Heart right ventricle (tissue), 12 donors: ENCODE results near the gene PPFIBP1. TPM values are rescaled to one million over a fixed set of nuclear protein-coding genes. Genes with fewer than 3 reads are reported as not detected.

Experiments used
- polyA plus RNA-seq, 2 donors: library from polyadenylated mRNA; stranded (reverse); fragments of 200-250 nt; gene quantifications; one replicate each; pipeline ENCODE4 v1.2.3, GENCODE V29; 2013
- total RNA-seq, 10 donors: library from RNA; stranded (reverse); fragmentation: NEBNext Ultra II Directional in 3 of 10; extraction: Animal tissue kit (Norgen Biotek cat#: 25700) in 3 of 10; gene quantifications; one replicate each; pipeline versions ENCODE4 v1.2.1 to v1.2.4, GENCODE V29; 2021 to 2023
- donor health status: ischemic (EF 13 %, LVEDD 7.1; RV severe dilation, severe dysfunction).
- donor health status: healthy with polysubstance abuse.
- donor health status: DM: no; HTN: yes; CAD: no.
- donor health status: DM: no; HTN: no; CAD: no.
- donor health status: ischemic (EF 25% LVEDD 6.9; RV normal size, moderate dysfunction).
- donor health status: ischemic (EF 25% LVEDD 5.7; RV mildly dilated, moderate dysfunction).
- donor health status: healthy.
- donor health status: nonischemic (EF 11% LVEDD 7.7; RV severe dilation, severe dysfunction).
- donor health status: DM: yes; HTN: yes; CAD: no.
- donor health status: PGD.
- donor health status: ischemic (EF 29% LVEDD 5.4; RV normal size, mild dysfunction).
- donor health status: nonischemic (EF 23%, LVEDD 6.1; RV moderate dilation, normal function).

PPFIBP1 gene
- total and polyA plus RNA-seq, 12 donors = 22.9 to 450 (median 314) TPM

Other genes starting within 250 kb of the PPFIBP1 start
- 1 to 10 TPM; 1.1 to 9.4 (median 2.8) TPM for gene BMAL2, start 191.4 kb upstream of the PPFIBP1 start, total RNA-seq
- under 1 TPM; 0.44 to 0.93 TPM for gene BMAL2, start 191.4 kb upstream of the PPFIBP1 start, polyA plus RNA-seq
- gene SMCO2, start 77.5 kb upstream of the PPFIBP1 start, total RNA-seq = 1 to 10 TPM in 1 of 10 donors, under 1 TPM in 2, not detected in 7; 0.36 to 1.3 (median 0.59) TPM
- under 1 TPM in 1 of 2 donors, not detected in 1; 0.04 TPM for gene SMCO2, start 77.5 kb upstream of the PPFIBP1 start, polyA plus RNA-seq
- gene REP15, start 172.2 kb downstream of the PPFIBP1 start, total RNA-seq = 10 to 100 TPM in 1 of 10 donors, 1 to 10 TPM in 9; 3.2 to 10.6 (median 5.9) TPM
- gene REP15, start 172.2 kb downstream of the PPFIBP1 start, polyA plus RNA-seq = 1 to 10 TPM; 4.1 to 6.7 TPM
- 10 to 100 TPM; 48.7 to 75.3 (median 65.3) TPM for gene MRPS35, start 186.6 kb downstream of the PPFIBP1 start, total RNA-seq
- 10 to 100 TPM; 27.3 to 49.0 TPM for gene MRPS35, start 186.6 kb downstream of the PPFIBP1 start, polyA plus RNA-seq